Panc1 (cell line): ENCODE measurements around the gene PNMA8A.

Source experiments
- POLR2AphosphoS5 ChIP-seq: IDR thresholded peaks from 2 replicates; pipeline ENCODE4 v1.6.1; 2012; ENCODE audit warnings: mild to moderate bottlenecking, low read depth, low read length, moderate library complexity
- TF ChIP-seq, protein P1 (sequence below): fragments of 450-650 bp; IDR thresholded peaks from 2 replicates; pipeline ENCODE4 v1.5.1; 2017; ENCODE audit warnings: mild to moderate bottlenecking
- TF ChIP-seq, protein P2 (sequence below), 2 experiments: IDR thresholded peaks; 2 replicates each; pipeline ENCODE4 v1.6.1; 2011 to 2012; ENCODE audit warnings: low read depth in 2 of 2, control low read depth in 1 of 2, low read length in 1 of 2, mild to moderate bottlenecking in 1 of 2, moderate library complexity in 1 of 2; ENCODE audit not compliant: insufficient read depth in 1 of 2

DNA sequence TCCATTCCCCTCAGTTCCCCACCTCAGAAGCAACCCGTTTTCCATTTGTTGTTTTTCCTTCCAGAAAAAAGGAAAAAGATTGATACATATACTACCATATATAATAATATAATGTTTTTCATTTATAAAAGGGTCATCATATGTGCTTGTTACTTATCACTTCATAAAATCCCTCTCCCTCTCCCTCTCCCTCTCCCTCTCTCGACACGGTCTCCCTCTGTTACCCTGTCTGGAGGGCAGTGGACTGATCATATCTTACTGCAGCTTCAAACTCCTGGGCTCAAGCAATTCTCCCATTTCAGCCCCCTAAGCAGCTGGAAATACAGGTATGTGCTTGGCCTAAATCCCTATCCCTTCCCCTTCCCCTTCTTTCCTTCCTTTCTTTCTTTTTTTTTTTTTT is 17.1 kb downstream of the PNMA8A start:
- TF ChIP-seq, protein P1, sequence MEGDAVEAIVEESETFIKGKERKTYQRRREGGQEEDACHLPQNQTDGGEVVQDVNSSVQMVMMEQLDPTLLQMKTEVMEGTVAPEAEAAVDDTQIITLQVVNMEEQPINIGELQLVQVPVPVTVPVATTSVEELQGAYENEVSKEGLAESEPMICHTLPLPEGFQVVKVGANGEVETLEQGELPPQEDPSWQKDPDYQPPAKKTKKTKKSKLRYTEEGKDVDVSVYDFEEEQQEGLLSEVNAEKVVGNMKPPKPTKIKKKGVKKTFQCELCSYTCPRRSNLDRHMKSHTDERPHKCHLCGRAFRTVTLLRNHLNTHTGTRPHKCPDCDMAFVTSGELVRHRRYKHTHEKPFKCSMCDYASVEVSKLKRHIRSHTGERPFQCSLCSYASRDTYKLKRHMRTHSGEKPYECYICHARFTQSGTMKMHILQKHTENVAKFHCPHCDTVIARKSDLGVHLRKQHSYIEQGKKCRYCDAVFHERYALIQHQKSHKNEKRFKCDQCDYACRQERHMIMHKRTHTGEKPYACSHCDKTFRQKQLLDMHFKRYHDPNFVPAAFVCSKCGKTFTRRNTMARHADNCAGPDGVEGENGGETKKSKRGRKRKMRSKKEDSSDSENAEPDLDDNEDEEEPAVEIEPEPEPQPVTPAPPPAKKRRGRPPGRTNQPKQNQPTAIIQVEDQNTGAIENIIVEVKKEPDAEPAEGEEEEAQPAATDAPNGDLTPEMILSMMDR, result no peak
- TF ChIP-seq, protein P2, sequence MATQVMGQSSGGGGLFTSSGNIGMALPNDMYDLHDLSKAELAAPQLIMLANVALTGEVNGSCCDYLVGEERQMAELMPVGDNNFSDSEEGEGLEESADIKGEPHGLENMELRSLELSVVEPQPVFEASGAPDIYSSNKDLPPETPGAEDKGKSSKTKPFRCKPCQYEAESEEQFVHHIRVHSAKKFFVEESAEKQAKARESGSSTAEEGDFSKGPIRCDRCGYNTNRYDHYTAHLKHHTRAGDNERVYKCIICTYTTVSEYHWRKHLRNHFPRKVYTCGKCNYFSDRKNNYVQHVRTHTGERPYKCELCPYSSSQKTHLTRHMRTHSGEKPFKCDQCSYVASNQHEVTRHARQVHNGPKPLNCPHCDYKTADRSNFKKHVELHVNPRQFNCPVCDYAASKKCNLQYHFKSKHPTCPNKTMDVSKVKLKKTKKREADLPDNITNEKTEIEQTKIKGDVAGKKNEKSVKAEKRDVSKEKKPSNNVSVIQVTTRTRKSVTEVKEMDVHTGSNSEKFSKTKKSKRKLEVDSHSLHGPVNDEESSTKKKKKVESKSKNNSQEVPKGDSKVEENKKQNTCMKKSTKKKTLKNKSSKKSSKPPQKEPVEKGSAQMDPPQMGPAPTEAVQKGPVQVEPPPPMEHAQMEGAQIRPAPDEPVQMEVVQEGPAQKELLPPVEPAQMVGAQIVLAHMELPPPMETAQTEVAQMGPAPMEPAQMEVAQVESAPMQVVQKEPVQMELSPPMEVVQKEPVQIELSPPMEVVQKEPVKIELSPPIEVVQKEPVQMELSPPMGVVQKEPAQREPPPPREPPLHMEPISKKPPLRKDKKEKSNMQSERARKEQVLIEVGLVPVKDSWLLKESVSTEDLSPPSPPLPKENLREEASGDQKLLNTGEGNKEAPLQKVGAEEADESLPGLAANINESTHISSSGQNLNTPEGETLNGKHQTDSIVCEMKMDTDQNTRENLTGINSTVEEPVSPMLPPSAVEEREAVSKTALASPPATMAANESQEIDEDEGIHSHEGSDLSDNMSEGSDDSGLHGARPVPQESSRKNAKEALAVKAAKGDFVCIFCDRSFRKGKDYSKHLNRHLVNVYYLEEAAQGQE (IDR thresholded peaks at IDR 0.05; ENCODE audit: insufficient read depth in 1 of 2, low read depth in 2 of 2, low read length in 1 of 2), result no peak
- no peak for TF ChIP-seq POLR2AphosphoS5
